NCI-H1930 (cell line): ENCODE results near the gene BTG4.

ENCODE experiments used
- DNase-seq, 2 experiments: peaks; one replicate each; lab custom pipeline; 2025; lab: John Stamatoyannopoulos, UW

Gene BTG4

DNA sequence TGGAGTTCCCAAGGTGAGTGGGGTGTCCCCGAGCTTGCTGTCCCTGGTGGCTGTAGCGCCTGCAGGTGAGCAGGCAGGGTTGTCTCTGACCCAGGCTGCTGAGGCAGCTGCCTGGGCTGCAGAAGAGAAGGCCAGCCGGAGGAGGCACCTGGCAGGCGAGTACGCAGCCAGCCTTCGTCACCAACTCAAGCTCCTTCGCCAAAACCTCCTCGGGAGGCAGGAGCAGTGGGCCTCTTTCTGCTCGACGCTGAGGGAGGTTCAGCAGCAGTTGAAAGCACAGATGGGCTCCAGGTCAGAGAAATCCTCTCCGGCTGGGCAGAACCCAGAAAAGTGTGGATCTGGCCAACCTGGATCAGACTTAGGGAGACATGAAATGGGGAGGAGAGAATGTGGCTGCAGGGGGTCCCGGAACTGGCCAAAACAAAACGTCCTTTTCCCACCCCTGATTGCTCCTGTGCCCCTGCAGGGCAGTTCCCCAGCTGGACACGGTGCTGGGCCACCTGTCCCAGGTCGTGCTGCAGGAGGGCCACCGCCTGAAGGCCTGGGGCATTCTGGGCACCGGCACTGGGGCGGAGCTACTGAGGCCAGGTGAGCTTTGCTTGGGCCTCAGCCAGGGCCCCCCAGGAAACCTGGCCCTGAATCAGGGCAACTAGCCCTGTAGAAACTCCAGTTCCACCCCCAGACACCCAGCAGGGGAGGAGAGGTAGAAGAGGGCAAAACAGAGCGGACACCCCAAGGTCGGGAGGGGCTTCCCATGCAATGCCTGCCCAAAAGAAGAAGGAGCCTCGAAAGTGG, 56.7 kb downstream of the BTG4 start:
- DNase-seq: no peak

DNA sequence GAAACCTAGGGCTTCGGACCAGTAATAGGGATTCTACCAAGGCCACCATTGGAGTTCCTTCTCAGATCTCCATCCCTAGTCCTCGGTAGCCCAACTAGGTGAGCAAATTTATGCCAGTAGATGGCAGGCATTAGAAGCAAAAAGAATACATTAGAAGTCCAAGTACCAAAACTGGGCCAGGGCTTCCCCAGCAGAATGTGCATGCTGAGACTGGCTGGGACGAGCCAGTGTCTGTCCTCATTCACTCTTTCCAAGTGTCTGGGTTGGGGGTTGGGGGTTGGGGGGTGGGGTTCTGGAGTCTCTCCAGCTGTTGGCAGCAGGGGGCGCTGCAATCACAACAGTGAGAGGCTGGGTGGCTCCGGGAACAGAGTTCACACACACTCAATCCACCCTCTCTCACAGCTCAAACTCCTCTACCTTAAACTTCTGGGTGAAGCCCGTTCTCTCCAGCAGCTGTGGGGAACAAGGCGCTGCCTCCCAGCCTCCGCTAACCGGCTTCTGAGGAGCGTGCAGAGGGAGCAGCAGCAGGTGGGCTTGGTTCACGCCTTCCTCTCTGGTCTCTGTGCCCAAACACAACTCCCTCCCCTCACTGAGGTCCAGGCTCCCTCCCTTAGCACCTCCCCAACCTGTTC, 57.5 kb downstream of the BTG4 start:
- DNase-seq: peak in 1 of 2 experiments; percentile 13

DNA sequence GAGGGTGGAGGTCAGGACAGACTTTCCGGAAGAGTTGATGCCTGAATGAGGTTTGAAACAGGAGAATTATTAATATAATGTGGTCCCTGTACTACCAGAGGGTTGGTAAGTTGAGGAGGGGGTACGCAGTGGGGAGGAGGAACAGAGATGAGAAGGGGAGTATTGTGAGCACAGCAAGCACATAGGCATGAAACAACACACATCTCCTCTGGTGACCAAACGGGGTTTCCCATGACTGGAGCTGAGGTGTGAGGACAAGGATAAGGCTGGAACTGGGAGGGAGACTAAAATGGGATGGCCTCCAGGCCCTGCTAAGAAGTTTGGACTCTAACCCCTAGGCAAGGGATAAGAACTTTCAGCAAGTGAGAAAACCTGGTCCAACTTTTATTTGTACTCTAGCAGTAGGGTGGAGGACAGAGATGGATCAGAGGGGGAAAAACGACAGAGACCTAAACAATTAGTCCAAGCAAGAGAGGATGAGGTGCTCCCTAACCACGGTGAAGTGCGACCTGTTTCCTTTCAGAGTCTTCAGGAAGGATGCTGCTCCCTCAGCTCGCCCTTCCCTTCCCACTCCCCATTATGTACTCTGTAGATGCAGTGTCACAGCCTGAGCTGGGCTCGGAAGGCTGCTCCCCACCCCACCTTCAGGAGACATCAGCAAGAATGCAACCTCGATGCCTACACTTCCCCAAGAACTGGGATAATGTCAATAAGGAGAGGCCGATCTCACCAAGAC, 59.2 kb downstream of the BTG4 start:
- DNase-seq: no peak

DNA sequence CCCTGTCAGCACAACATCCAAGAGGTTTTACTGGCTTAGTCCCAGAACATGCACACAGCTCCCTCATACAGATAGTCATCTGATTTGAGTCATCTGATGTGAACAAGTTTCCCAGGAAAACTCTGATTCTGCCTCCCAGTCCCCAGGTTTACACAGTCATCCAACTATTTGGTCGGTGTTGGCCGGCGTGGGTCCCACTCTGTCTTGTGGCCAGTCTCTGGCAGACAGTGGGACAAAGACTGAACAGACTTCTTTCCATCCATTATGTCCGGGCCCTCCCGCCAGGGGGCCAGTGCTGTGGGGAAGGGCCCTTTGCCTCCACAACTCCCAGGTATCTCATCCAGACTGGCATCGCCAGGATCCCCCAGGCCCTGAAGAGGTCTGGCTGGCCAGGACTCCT, 60.0 kb downstream of the BTG4 start:
- no peak for DNase-seq

- no peak for DNase-seq
These were observed 61.5 kb downstream of the BTG4 start for GRCh38 chr11:111450480-111451320.

DNA sequence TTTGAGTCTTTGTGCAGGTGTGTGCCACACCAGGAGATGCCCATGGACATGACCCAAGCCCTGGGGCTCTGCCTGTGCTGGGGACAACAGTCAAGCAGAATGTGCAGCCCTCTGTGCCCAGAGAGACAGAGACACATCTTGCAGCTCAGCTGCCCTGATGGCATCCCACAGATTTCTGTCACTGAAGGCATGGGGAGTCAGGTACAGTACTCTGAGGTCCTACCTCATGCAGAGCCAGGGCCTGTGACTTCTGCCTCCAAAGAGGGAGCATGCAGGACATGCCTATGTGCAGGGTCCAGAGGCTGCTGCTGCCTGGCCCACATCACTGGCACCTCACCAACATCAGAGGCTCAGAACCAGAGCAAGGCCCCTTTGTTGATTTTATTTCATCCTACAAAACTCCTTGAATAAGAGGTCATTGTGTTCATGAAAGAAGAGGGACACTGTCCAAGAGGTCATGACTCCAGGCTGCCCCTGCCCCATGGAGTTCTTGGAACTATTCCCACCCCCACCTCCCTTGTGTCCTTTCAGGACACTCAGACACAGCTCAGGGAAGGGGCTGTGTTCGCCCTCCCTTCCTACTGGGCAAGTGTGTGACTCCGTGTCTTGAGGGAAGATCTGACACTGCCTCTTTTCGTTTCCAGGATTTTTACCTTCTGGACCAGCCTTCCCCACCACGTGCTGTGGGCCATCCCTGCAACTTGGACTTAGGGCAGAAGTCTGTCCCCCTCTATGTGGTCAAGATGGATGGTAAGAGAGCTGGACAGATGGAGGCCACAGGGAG, 62.3 kb downstream of the BTG4 start:
- no peak for DNase-seq

DNA sequence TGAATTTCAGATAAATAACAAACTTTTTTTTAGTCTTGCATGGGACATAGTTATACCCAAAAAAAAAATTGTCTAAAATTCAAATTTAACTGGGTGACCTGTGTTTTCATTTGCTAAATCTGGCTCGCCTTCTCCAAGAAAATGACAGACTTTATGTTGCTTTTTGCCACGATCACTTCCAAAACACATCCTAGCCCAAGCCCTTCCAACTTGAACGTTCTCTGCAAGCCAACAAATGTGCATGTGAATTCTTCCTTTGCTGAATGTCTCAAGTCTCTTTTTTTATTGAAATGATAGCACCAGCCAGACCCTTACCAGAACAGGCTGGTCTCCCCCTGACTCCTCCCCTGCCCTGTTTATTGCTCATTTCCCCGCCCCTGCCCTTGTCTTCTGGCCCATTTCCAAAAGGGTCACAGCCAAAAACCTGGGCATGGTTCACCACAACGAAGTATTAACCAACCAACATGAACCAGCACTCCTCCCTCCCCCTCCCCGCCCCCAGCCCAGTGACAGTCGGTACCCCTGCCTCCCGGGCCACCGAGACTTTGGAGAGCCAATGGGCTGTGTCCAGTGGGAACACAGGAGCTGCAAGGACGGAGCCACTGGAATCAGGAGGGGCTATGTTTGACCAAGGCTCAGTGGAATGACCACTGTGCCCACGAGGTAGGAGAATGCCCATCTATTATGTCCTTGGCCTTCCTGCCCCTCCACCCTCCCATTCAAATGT, 63.2 kb downstream of the BTG4 start:
- no peak for DNase-seq

- DNase-seq: no peak
These were observed 63.8 kb downstream of the BTG4 start for GRCh38 chr11:111448414-111448813.

DNA sequence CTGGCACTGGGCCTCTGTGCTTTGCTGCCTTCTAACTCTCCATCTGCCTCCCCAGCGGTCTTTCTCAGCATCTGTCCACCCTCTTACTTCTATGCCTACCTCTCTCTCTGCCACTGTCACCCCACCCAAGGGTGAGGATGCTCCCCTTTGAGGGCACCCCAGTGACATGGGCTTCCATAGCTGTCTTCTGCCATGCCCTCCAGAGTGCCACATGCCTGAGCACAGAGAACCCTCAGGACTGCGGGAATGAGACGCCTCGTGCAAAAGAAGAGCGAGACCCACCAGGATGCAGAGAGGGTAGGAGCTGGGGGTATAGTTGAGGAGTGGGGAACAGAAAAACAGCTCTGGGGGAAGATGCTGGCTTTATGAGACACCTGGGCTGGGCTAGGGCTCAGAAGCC, 64.3 kb downstream of the BTG4 start:
- no peak for DNase-seq

- no peak for DNase-seq
These were observed 65.1 kb downstream of the BTG4 start for GRCh38 chr11:111447112-111447471.

DNA sequence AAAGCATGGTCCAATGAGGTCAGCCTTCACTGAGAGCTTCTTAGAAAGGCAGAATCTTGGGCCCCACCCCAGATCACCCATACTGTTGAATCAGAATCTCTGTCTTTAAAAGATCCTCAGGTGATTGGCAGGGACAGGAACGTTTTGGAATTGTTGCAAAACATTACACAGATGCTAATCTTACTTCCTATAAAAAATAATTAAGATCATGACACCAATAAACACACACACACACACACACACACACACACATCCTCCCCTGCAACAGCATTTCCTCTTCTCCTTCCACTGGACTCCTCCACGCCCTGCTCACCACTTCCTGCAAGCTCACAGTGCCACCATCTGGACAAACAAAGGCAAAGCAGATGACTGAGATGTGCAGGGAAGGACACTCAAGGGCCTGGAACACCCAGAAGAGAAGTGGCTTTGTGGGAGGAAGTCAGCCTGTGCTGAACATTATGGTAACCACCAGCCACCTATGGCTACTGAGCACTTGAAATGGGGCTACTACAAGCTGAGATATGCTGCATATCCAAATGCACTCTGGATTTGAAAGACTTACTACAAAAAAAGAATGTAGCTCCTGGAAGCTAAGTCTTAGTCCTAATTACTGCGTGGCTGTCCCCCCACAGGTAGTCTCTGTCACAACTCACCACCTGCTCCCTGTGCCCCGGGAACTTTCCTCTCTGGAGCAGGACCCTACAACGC, 65.6 kb downstream of the BTG4 start:
- DNase-seq: peak; percentile 58 to 66

DNA sequence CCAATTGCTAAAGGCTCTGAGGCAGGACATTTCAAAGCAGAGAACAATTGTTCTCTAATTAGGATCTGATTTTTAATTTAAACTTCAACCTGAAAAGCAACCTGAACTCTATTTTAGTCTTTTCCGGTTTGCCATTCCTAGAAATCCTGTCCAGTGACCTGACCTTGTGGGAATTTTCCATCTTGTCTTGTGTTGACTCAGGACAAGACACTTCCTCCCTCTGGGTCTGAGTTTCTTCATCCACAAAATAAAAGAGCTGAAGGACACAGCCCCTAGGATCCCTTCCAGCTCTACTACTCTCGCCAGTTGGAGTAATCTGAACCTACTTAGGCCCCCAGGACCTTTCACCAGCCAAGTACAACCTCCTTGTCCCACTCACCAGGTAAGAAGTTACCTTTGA, 66.6 kb downstream of the BTG4 start:
- no peak for DNase-seq
